DMS53 treated with DMSO at 0.1 percent for 48 hours (cell line): ENCODE results near the gene KCNK2.

Experiments used
- DNase-seq: peaks from one replicate; lab custom pipeline; 2025; ENCODE audit not compliant: unreplicated experiment; lab: John Stamatoyannopoulos, UW

Gene KCNK2

DNA sequence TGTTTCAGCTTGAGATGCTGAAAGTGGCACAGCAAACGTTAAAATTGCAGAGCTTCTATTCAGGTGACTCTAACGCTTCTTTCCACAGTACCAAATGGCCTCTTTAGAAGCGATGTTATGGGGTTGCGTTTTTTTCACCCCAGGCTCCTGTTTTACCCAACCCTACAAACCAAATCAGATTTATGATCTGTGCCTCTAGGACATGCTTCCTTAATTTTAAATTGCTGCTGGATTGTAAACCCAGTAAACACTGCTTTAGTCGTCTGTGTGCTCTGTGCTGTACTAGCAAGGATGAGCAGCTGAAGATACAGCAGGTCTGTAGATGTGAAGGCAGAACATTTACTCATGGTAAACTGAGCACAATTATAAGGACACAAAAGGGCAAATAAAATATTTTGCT is 13.0 kb downstream of the KCNK2 start:
- DNase-seq: no peak

DNA sequence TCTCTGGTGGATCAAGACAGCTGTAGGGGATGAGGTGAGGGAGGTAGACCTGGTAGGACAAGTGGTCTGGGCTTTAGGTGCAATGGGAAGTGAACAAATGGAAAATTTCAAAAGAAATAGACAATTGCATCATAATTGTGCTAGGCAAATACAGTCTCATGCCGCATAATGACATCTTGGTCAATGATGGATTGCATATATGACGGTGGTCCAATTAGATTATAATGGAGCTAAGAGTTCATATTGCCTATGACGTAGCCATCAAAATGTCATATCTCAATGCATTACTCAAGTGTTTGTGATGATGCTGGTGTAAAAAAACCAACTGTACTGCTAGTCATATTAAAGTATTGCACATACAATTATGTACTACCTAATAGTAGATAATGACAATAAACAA is 19.0 kb downstream of the KCNK2 start:
- no peak for DNase-seq

DNA sequence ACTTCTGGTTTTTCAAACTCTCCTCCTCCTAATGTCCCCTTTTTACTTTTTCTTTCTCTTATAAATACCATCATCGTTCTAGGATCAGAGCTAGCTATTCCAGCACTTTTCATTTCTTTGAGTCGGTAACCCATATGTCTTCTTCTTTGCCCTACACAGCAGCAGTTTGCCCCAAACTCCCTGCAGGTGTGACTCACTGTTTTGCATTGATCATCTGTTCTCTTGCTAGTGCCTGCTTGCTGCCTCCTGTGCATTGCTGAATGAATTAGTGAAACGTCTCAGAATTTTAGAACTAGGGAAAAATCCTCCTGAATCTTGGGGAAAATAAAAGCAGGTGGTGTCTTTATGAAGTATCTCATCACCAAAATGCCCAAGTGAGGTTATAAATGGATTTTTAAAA is 21.7 kb downstream of the KCNK2 start:
- no peak for DNase-seq

DNA sequence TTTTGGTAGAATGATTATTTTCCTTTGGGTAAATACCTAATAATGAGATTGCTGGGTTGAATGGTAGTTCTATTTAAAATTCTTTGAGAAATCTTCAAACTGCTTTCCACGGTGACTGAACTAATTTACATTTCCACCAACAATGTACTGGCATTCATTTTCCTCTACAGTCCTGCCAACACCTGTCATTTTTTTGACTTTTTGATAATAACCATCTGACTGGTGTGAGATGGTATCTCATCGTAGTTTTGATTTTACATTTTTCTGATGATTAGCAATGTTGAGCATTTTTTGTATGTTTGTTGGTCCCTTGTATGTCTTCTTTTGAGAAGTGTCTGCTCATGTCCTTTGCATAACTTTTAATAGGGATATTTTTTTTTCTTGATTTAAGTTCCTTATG is 23.5 kb downstream of the KCNK2 start:
- DNase-seq: no peak

DNA sequence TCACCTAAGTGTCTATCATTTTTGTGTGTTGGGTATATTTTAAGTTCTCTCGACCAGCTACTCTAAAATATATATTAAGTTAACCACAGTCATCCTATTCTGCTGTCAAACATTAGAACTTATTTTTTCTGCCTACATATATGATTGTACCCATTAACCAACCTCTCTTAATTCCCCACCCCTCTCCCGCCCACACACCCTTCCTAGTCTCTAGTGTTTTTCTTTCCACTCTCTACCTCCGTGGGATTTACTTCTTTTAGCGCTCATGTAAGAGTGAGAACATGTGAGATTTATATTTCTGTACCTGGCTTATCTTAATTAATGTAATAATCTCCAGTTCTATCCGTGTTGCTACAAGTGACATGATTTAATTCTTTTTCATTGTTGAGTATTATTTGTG is 26.6 kb downstream of the KCNK2 start:
- DNase-seq: no peak

DNA sequence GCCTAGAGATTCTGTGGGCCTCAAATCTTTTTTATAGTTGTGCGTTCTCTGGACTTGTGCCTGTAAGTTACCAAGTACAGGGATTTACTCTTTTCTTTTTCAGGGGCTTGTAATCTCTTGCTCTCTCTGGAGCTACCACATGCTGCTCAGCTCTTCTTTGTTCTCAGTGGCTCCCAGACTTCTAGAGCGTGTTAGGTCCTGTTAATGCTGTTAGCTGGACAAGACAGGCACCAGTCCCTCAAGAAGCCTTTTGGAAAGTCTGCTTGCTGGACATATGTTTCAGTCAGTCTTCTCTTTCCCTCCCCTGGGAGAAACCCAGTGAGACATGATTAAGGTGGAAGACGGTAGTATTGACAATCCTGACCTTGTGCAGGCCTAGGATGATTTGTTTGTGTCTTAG is 29.4 kb downstream of the KCNK2 start:
- no peak for DNase-seq

DNA sequence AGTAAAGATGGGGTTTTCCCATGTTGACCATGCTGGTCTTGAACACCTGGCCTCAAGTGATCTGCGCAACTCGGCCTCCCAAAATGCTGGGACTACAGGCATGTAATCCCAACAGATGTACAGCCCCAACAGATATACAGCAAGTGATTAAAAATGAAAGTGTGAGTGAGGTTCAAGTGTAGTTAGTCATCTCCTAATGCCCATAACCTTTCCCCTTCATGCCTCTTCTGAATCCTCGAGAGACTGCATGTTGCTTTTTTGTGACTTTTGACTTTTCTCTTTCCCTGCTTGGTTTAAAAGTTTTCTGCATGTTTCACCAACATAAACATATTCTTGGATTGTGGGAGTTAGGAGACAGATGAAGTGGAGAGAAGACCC is 31.2 kb downstream of the KCNK2 start:
- peak; percentile 62 for DNase-seq

DNA sequence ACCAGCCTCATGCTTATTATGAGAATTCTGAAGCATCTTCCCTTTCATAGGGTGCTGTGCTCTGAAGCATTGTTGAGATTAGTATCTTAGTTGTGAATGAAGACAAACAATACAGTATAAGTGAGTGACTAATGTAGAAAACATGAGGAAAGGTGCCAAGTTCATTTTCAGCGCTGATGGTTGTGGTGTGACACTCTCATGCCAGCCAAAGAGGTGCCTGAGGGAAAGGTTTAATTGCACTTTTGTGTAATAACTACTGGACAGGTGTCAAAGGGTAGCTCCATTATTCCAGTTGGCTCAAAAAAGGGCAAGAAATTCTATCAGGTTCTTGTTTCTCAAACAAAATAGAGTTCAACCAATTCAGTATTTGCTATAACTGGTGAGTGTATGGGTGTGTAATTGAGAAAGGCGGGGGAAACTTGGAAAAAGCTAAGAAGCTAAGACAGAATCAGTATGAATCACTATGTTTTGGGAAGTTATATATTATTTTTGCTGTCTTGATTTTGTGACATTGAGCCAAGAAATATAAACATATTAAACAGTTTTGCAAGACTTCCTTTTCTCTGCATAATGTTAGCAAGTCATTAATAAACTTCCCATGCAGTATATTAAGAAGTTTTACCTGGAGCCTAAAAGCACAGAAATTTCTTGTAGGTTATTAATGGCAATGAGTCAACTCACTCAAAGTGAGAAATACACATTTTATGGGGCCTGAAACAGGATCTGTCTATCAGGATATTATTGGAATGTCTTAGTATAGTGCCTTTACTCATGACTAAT is 31.8 kb downstream of the KCNK2 start:
- DNase-seq: peak; percentile 76

DNA sequence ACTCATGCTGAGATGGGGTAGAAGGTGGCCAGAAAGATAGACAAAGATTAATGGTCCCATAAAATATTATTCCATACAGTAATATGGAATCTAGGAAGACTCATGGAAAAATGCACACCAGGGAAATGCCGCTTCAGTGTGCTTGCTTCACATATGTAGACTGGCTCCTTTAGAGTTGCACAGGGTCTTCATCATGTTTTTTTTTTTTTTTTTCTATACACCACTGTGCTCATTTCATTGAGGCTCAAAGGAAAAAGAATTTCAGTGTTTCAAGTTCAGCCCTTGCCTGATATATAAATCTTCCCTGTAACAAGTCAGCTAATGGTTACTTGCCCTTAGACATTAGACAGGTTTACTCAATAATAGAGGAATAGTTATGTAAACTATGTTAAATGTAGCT is 33.2 kb downstream of the KCNK2 start:
- no peak for DNase-seq

DNA sequence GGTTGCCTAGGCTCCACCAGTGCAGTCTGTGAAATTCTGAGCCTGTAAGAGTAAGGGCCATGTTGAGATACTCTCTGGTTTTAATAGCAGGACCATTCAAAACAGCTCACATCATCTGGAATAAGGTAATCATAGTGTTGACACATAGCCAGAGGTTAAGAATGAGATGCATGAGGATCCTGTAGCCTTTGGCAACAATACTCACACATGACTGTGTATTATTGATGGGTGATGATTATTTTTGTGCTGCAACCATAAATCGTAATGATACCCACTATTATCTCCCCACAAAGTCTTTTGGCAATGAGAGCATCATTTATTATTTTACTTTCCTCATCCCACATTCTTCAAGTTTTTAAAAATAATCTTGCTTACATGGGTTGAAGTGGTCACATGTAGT is 35.5 kb downstream of the KCNK2 start:
- no peak for DNase-seq

DNA sequence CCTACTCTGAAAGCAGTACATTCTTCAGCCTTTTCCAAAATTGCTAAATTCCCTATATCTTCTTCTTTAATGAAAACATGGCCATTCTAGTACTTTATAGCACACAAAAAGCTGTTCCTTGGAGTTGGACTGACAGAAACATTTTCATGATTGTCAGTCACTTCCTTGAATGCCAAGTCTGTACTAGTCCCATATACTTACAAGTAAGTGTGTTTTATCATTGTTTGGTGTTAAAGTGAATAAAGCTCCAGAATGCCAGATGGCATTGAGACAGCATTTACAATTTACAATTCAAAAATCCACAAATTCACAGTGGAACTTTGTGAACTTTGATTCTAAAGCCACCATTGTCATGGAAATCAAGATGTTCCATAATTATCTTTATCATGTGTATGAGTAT is 36.5 kb downstream of the KCNK2 start:
- no peak for DNase-seq

DNA sequence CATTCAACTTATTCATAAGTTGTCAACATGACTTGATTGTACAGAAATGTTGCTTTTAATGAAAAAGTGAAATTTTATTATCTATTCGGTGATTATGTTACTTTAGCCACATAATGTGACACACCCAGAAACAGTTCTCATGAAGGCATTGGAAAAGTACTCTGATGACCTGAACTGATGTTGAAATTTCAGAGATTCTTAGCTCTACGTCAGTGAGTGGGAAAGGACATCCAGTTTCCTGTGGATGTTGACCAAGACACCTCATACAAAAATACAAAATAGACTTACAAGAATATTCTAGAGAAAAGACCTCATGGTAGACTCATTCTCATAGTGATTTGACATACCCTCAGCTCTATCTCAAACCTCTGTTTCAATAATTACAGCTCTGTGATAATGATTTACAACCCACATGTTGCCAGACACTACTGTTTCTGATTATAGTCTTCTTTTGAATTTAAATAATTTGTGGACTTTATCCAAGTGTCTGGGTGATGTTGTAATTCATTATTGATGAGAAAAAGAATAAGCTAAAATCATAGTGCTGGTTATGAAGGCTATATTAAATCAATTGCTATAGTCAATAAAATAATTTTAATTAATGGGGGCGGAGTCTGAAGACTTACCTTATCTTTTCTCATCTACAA is 37.3 kb downstream of the KCNK2 start:
- DNase-seq: no peak

DNA sequence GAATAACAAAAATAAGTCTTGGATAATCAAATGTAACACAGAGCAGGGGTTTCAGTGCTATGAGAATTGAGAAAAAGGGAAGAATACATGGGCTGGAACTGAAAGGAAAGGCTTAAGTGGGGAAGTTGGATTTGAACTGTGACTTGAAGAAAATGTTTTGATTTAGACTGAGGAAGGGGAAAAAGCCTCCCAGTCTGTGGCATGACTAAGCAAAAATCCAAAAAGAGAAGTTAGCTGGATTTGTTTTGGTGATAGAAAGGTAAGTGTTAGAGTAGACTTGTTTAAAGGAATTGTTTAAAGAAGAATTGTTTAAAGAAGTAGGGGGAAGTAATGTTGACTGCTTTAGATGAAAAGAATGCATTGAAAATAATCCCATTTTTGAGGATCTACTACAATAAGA is 46.0 kb downstream of the KCNK2 start:
- DNase-seq: no peak

DNA sequence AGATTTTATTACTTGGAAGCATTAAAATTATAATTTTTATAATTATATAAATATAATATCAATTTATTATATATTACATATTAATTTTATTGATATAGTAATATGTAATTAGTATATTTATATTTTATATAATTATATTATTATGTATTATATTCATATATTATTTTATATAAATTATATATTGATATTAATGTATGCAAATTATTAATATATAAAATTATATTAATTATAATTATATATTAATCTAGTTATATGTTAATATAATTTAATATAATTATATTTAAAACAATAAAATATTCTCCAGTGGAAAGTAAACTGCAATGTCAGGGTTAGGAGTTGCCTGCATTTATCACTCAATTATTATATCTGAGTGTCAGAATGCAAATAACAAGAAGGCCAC is 48.8 kb downstream of the KCNK2 start:
- DNase-seq: no peak

DNA sequence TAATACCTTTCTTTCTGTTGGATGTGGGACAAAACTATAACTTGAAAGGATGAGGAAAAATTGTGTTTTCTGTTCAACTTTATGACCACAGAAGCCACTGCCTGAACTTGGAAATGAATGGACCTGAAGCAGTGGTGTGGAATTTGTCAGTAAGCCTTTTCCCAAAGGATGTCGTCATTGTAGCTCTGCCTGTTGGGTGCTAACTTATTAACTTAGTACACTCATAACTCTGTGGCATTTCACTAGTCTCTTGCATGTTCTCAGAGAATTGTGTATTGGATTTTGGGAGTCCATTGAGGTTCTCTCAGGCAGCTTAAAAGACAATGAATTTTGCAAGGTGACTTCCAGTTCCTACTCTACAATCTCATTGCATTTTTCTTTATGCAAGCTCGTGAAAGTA is 49.6 kb downstream of the KCNK2 start:
- no peak for DNase-seq

DNA sequence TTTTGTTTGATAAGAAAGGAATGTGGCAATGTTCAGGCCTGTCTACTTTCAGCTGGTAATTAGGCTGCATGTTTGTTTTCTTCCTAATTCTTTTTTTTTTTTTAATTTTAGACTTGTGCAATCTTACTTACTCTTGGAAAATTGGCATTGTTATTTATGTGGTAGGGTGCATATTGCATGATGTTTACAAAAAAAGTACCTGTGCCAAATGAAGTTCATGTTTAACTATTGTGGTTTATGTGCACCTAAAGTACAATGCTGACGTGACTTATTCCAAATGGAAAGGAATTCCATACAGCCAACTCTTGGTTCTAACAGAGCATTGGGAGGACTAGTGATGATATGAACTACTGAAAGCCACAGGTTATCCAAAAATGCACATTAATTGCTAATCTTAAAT is 51.0 kb downstream of the KCNK2 start:
- DNase-seq: no peak

DNA sequence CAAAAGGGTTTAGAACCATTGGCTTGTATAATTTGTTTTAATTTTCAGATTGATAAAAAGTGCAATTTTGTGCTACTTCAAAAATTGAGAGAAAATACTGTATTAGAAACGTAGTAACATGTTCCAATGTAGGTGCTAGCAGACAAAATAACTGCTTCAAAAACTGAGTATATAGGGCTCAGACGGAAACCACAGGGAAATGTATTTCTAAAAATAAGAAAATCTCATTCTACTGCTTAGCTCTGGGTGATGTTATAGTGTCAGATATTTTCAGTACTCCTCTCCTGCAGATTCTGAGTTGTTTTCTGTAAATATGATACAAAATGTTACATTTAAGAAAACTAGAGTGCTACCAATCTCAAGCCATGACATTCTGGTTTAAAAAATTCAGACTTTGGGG is 55.4 kb downstream of the KCNK2 start:
- DNase-seq: no peak

DNA sequence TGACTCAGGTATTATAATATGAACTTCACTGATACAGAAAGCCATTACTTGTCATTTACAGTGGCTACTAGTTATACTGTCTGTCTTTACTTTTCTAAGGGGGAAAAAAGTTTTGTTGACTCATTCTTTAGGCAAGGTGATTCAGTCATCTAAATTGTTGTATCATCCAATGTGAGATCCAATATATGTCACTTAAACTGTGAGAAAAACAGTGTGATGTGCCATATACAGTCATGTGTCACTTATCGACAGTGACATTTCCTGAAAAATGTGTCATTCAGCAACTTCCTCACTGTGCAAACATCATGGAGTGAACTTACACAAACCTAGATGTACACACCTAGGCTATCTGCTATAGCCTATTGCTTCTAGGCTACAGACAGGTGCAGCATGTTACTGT is 57.6 kb downstream of the KCNK2 start:
- peak; percentile 86 for DNase-seq

DNA sequence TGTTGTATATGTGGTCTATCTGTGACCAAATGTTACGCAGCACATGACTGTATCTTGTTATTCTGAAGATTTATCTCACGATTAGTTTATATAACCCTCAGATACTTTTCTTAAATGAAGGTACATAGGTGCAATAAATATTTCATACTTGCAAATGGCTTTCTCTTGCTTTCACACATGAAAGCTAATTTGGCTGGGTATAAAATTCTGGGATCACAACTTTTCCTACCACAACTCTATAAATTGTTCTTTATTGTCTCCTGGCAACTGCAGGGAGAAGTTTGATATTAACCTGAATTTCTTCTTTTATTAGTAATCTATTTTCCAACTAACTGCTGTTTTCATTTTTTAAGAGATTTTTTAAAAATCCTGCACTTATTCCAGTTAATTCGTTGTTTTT is 58.9 kb downstream of the KCNK2 start:
- no peak for DNase-seq

DNA sequence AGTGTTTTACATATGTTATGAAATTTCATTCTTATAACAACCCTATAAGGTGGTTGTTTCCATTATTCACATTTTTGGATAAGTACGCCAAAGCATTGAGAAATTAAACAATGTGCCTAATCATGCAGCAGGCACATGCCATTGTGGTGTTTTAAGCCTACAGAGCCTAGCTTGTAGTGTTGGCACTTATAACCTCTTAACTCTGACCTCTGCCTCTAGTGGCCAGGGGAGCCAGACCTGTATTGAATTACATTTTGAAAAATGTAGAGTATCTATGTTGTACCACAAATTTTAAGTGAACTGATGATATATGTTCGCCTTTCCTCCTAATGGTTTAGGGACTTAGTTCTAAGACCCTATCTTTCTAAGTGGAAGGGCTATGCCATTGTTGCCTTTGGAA is 61.0 kb downstream of the KCNK2 start:
- DNase-seq: no peak

DNA sequence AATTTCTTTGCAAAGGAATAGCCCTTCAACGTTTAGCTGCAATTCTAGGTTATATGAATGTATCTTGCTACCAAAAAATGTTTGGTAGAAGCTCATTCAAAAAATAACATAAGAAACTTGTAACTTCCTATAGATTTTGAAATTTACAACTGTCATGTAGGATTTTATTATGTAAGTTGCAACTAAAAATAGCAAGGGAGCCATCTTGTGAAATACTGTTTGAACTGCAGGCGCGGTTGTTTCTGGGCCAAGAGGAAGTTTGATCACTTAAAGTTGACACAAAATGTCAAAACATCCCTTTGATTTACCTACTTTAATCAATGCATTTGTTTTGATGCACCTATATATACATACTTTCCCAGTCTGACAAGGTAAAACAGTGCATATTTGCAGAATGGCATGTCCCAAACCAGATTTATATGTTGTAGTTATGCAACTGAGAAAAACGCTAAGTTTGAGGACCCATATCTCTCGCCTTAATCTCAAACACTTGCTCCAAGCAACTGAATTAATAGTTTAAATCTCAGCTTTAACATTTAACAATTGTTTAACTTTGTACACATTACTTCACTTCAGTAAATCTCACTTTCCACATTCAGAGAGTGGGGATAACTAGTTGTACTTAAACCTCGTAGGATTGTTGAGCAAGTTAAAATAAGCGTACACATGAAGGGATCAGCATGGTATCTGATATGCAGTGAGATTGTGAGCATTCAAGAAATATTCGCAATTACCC is 63.9 kb downstream of the KCNK2 start:
- peak; percentile 48 for DNase-seq

DNA sequence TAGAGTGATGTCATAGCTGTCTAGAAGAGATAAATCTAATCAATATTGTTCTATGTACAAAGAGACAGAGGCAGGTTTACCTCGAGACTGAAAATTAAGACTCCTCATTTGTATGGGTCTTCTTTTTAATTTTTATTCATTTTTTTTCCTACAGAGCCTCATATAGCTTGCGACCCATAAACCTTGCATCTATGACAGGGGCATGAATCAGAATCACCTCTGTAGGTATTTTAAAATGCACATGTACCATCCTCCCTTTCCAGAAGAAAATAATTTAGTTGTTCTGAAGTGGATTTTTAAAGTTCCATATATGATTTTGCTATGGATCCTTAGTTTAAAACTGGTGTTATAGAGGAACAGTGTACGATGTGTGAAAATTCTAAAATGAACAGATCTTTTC is 64.5 kb downstream of the KCNK2 start:
- no peak for DNase-seq
